GM12878 (cell line): Measurements from ENCODE around the gene SI.

ENCODE experiments used
- ASH2L ChIP-seq: fragments of 300-600, 200-600 bp; sonication (generic); IDR thresholded peaks from 2 replicates; pipeline ENCODE4 v1.6.1; 2017; ENCODE audit warnings: low read depth, mild to moderate bottlenecking, borderline replicate concordance
- ATF7 ChIP-seq: fragments of 450-650 bp; IDR thresholded peaks from 2 replicates; pipeline ENCODE4 v1.6.1; 2016; ENCODE audit warnings: low read depth, mild to moderate bottlenecking
- CTCF ChIP-seq, 3 experiments: IDR thresholded peaks in 2 of 3; conservative IDR thresholded peaks in 1 of 3; 2 replicates each; pipeline ENCODE4 v1.5.1; 2011; ENCODE audit warnings: low read depth in 3 of 3, low read length in 3 of 3, mild to moderate bottlenecking in 3 of 3, control low read depth in 2 of 3, moderate library complexity in 2 of 3, inconsistent platforms in 1 of 3, mixed read lengths in 1 of 3; ENCODE audit not compliant: control insufficient read depth in 2 of 3, insufficient read depth in 1 of 3; ENCODE audit errors: extremely low read depth in 1 of 3
- EP300 ChIP-seq, 2 experiments: fragments of 150-350 bp in 1 of 2; IDR thresholded peaks; 2 replicates each; pipeline ENCODE4 v1.6.1; 2011 to 2012; ENCODE audit warnings: low read depth in 2 of 2, low read length in 2 of 2, borderline replicate concordance in 1 of 2, improper control_type of control experiment in 1 of 2, inconsistent platforms in 1 of 2; ENCODE audit not compliant: control insufficient read depth in 1 of 2
- HDGF ChIP-seq: fragments of 450-650 bp; IDR thresholded peaks from 2 replicates; pipeline ENCODE4 v1.6.1; 2016; ENCODE audit warnings: antibody characterized with exemption
- MTA3 ChIP-seq: IDR thresholded peaks from 2 replicates; pipeline ENCODE4 v1.6.1; 2012; ENCODE audit warnings: low read length, inconsistent platforms, borderline replicate concordance
- MXI1 ChIP-seq: fragments of 150-350 bp; IDR thresholded peaks from 2 replicates; pipeline ENCODE4 v1.6.1; 2011; ENCODE audit warnings: low read depth, mild to moderate bottlenecking, inconsistent platforms, low read length, improper control_type of control experiment
- POLR2A ChIP-seq: IDR thresholded peaks from 2 replicates; pipeline ENCODE4 v1.6.1; 2011; ENCODE audit warnings: low read depth, mild to moderate bottlenecking, low read length
- RFX5 ChIP-seq: IDR thresholded peaks from 2 replicates; pipeline ENCODE4 v1.6.1; 2011; ENCODE audit warnings: low read depth, low read length, improper control_type of control experiment
- SMAD1 ChIP-seq: fragments of 450-650 bp; IDR thresholded peaks from 2 replicates; pipeline ENCODE4 v1.6.1; 2018; ENCODE audit warnings: mild to moderate bottlenecking, low read depth; ENCODE audit not compliant: partially characterized antibody
- SP1 ChIP-seq: IDR thresholded peaks from one replicate; pipeline ENCODE4 v1.6.1; 2011; ENCODE audit warnings: low read depth, low read length
- TAF1 ChIP-seq: IDR thresholded peaks from 2 replicates; pipeline ENCODE4 v1.6.1; 2011; ENCODE audit warnings: mild to moderate bottlenecking, low read depth, low read length, borderline replicate concordance
- ZNF217 ChIP-seq: fragments of 450-650 bp; IDR thresholded peaks from 2 replicates; pipeline ENCODE4 v1.6.1; 2017; ENCODE audit warnings: antibody characterized with exemption, mild to moderate bottlenecking

- no peak for TF ChIP-seq SMAD1
- no peak for TF ChIP-seq HDGF
- TF ChIP-seq MXI1: no peak
- TF ChIP-seq POLR2A: no peak
- no peak for TF ChIP-seq MTA3
- no peak for TF ChIP-seq ATF7
- TF ChIP-seq CTCF (IDR thresholded peaks at IDR 0.05 in 2 of 3, conservative IDR thresholded peaks at IDR 0.05 in 1 of 3; ENCODE audit: control insufficient read depth in 2 of 3, extremely low read depth in 1 of 3, insufficient read depth in 1 of 3, low read depth in 3 of 3, low read length in 3 of 3): no peak
- no peak for TF ChIP-seq ASH2L
- TF ChIP-seq ZNF217: no peak
- no peak for TF ChIP-seq EP300 (IDR thresholded peaks at IDR 0.05; ENCODE audit: borderline replicate concordance in 1 of 2, control insufficient read depth in 1 of 2, low read depth in 2 of 2, low read length in 2 of 2)
- TF ChIP-seq TAF1: no peak
- no peak for TF ChIP-seq SP1
- no peak for TF ChIP-seq RFX5
Measured at GRCh38 chr3:165082650-165083049, 4.4 kb upstream of the SI start.
